ENCODE measurements around the gene EFCAB13.

GRCh38 chr17:47401100-47401499 lies 77.3 kb downstream of the EFCAB13 start:
- TF ChIP-seq, protein P1, sequence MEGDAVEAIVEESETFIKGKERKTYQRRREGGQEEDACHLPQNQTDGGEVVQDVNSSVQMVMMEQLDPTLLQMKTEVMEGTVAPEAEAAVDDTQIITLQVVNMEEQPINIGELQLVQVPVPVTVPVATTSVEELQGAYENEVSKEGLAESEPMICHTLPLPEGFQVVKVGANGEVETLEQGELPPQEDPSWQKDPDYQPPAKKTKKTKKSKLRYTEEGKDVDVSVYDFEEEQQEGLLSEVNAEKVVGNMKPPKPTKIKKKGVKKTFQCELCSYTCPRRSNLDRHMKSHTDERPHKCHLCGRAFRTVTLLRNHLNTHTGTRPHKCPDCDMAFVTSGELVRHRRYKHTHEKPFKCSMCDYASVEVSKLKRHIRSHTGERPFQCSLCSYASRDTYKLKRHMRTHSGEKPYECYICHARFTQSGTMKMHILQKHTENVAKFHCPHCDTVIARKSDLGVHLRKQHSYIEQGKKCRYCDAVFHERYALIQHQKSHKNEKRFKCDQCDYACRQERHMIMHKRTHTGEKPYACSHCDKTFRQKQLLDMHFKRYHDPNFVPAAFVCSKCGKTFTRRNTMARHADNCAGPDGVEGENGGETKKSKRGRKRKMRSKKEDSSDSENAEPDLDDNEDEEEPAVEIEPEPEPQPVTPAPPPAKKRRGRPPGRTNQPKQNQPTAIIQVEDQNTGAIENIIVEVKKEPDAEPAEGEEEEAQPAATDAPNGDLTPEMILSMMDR (conservative IDR thresholded peaks at IDR 0.05; ENCODE audit: low read depth, low read length) = no peak
- no peak for TF ChIP-seq EZH2 (IDR thresholded peaks at IDR 0.05; ENCODE audit: low read length, unreplicated experiment)
